Mesendoderm (in vitro differentiated cells): Measurements from ENCODE around the gene CPNE4.

Experiments
- DNase-seq: peaks from one replicate; pipeline ENCODE4 v3.0.0; 2013
- H2AK5ac ChIP-seq: 2 replicates; pipeline ENCODE4 v1.6.1; 2013; ENCODE audit warnings: low read length, inconsistent platforms
- H2BK120ac ChIP-seq: 2 replicates; pipeline ENCODE4 v1.6.1; 2013; ENCODE audit warnings: low read depth, mild to moderate bottlenecking, low read length, moderate library complexity, mixed read lengths
- H2BK15ac ChIP-seq: replicated peaks from 2 replicates; pipeline ENCODE4 v1.6.1; 2013; ENCODE audit warnings: low read depth, mild to moderate bottlenecking, moderate library complexity
- H2BK5ac ChIP-seq: 2 replicates; pipeline ENCODE4 v1.6.1; 2013; ENCODE audit warnings: low read length, inconsistent platforms
- H3K18ac ChIP-seq: 2 replicates; pipeline ENCODE4 v1.6.1; 2013; ENCODE audit warnings: mild to moderate bottlenecking, low read length, mixed read lengths
- H3K23ac ChIP-seq: one replicate; pipeline ENCODE4 v1.6.1; 2013; ENCODE audit warnings: low read length
- H3K27ac ChIP-seq: 2 replicates; pipeline ENCODE4 v1.5.1; 2013; ENCODE audit warnings: low read depth, mild to moderate bottlenecking, inconsistent platforms, low read length, moderate library complexity
- H3K27me3 ChIP-seq: 2 replicates; pipeline ENCODE4 v1.6.1; 2013; ENCODE audit warnings: low read length, control low read depth, mild to moderate bottlenecking, inconsistent platforms; ENCODE audit not compliant: insufficient read depth, poor library complexity
- H3K36me3 ChIP-seq: 2 replicates; pipeline ENCODE4 v1.6.1; 2013; ENCODE audit warnings: low read length, inconsistent platforms; ENCODE audit not compliant: control insufficient read depth, insufficient read depth
- H3K4ac ChIP-seq: one replicate; pipeline ENCODE4 v1.6.1; 2013; ENCODE audit warnings: low read depth, mild to moderate bottlenecking, low read length, moderate library complexity
- H3K4me1 ChIP-seq: 2 replicates; pipeline ENCODE4 v1.6.1; 2013; ENCODE audit warnings: low read depth, low read length, inconsistent platforms; ENCODE audit not compliant: control insufficient read depth
- H3K4me2 ChIP-seq: 2 replicates; pipeline ENCODE4 v1.6.1; 2013; ENCODE audit warnings: low read length
- H3K4me3 ChIP-seq: 2 replicates; pipeline ENCODE4 v1.5.1; 2013; ENCODE audit warnings: mild to moderate bottlenecking, low read length
- H3K56ac ChIP-seq: one replicate; pipeline ENCODE4 v1.6.1; 2013; ENCODE audit warnings: low read length
- H3K79me1 ChIP-seq: 2 replicates; pipeline ENCODE4 v1.6.1; 2013; ENCODE audit warnings: low read length, inconsistent platforms
- H3K79me2 ChIP-seq: 2 replicates; pipeline ENCODE4 v1.6.1; 2013; ENCODE audit warnings: mild to moderate bottlenecking, low read length; ENCODE audit not compliant: control insufficient read depth, insufficient read depth
- H3K9ac ChIP-seq: 2 replicates; pipeline ENCODE4 v1.6.1; 2013; ENCODE audit warnings: low read length, inconsistent platforms
- H4K5ac ChIP-seq: one replicate; pipeline ENCODE4 v1.6.1; 2013; ENCODE audit warnings: low read length
- H4K8ac ChIP-seq: one replicate; pipeline ENCODE4 v1.6.1; 2013; ENCODE audit warnings: low read depth, mild to moderate bottlenecking, control low read depth, low read length, moderate library complexity
- WGBS: extraction: QIAGEN DNeasy Blood & Tissue Kit; methylation state at CpG from one replicate; pipeline ENCODE4 v1.1.7; 2013; ENCODE audit warnings: low lambda C conversion rate, missing lambda C conversion rate; ENCODE audit not compliant: insufficient coverage; ENCODE audit errors: extremely low coverage; 5-methylcytosine and 5-hydroxymethylcytosine counted together

Gene CPNE4

DNA sequence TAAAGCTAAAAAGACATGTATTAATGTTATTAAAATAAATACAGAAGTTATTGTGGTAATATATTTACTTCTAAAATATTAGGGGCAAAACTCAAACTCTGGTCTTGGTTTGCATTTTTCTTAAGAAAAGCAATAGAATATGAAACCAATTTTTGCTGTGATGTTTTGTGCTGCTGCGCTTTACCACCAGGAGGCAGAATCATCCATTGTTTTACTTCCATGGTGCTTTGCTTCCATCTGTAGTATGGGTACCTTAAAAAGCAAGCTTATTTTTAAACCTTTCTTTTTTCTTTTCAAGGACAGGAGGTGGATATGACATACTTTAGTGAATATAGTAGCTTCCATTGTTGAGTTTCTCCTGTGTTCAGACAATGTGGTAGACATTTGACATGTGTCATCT is 485.5 kb downstream of the CPNE4 start:
- DNase-seq = peak; percentile 16
- Histone ChIP-seq H2AK5ac (no peak overlapping the region), H3K18ac (no peak overlapping the region), H3K23ac (no peak overlapping the region), H3K79me2 (no peaks in the 10 kb centered on the region), H2BK120ac (no peak overlapping the region), H3K56ac (no peak overlapping the region), H2BK15ac (no peak overlapping the region), H4K5ac (no peak overlapping the region), H3K79me1 (no peaks in the 10 kb centered on the region), H3K9ac (no peak overlapping the region), H3K4ac (no peak overlapping the region), H3K27me3 (no peaks in the 10 kb centered on the region), H3K4me3 (no peak overlapping the region), H3K27ac (no peak overlapping the region), H2BK5ac (no peak overlapping the region), H4K8ac (no peak overlapping the region), H3K4me1 (peaks cover 2% of the 10 kb centered on the region), H3K4me2 (no peak overlapping the region), H3K36me3 (no peaks in the 10 kb centered on the region)
- no CpG with 5 or more reads among the region's 1 CpG for WGBS

DNA sequence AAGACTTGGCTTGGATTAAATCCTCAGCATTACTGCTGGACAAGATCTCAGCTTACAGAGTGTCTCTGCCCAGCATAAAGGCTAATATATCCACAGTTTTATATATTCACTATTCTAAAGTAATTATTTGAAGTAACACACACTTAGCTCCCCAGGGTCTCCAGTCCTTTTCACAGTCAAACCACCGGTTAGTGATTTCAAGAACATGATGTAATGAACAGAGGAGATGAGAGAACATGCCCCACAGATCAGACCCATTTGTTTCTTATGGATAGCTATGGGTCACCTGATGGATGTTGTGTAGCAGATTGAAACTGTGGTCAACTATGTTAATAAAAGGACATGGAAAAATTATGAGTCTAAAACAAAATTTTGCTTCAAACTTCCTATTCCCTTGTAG is 487.2 kb downstream of the CPNE4 start:
- H3K56ac ChIP-seq = no peak overlapping the region
- DNase-seq = no peak
- H2AK5ac ChIP-seq = no peak overlapping the region
- no peaks in the 10 kb centered on the region for H3K27me3 ChIP-seq
- H3K9ac ChIP-seq = no peak overlapping the region
- no CpG with 5 or more reads among the region's 1 CpG for WGBS
- no peak overlapping the region for H4K5ac ChIP-seq
- H3K18ac ChIP-seq = no peak overlapping the region
- no peaks in the 10 kb centered on the region for H3K79me2 ChIP-seq
- H3K4me2 ChIP-seq = no peak overlapping the region
- H4K8ac ChIP-seq = no peak overlapping the region
- no peaks in the 10 kb centered on the region for H3K79me1 ChIP-seq
- H3K23ac ChIP-seq = no peak overlapping the region
- H2BK120ac ChIP-seq = no peak overlapping the region
- H3K4me1 ChIP-seq = peaks cover 2% of the 10 kb centered on the region
- no peak overlapping the region for H3K4ac ChIP-seq
- H2BK15ac ChIP-seq = peak overlapping the region; percentile 36
- no peak overlapping the region for H3K4me3 ChIP-seq
- H3K36me3 ChIP-seq = no peaks in the 10 kb centered on the region
- H2BK5ac ChIP-seq = no peak overlapping the region
- H3K27ac ChIP-seq = no peak overlapping the region

DNA sequence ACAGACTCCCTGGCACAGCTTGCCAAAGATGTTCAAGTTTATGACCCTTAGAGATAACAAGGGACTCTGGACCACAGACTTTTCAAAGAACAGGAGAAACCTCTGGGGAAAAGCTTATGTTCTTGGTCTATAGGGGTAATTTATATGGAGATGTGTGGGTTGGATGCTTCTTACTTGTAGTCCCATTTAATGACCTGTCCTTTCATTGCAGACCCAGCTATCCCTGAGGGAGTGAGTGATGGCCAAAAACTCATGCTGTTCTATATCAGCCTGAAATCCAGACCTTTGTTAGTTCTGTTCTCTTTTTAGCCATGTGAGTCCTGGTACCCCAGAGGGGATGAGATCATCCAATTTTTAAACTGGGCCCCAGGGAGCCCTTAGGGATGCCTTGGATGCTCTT is 488.4 kb downstream of the CPNE4 start:
- no peak overlapping the region for H2BK5ac ChIP-seq
- no peak overlapping the region for H3K4me3 ChIP-seq
- DNase-seq = no peak
- no peaks in the 10 kb centered on the region for H3K79me1 ChIP-seq
- H3K79me2 ChIP-seq = no peaks in the 10 kb centered on the region
- no peaks in the 10 kb centered on the region for H3K27me3 ChIP-seq
- H3K4me2 ChIP-seq = no peak overlapping the region
- H4K8ac ChIP-seq = no peak overlapping the region
- no peak overlapping the region for H3K9ac ChIP-seq
- H2BK120ac ChIP-seq = no peak overlapping the region
- no peak overlapping the region for H3K4ac ChIP-seq
- H3K27ac ChIP-seq = no peak overlapping the region
- H3K36me3 ChIP-seq = no peaks in the 10 kb centered on the region
- no peak overlapping the region for H3K23ac ChIP-seq
- no peak overlapping the region for H2BK15ac ChIP-seq
- H3K56ac ChIP-seq = no peak overlapping the region
- no peaks in the 10 kb centered on the region for H3K4me1 ChIP-seq
- no peak overlapping the region for H4K5ac ChIP-seq
- no peak overlapping the region for H2AK5ac ChIP-seq
- H3K18ac ChIP-seq = no peak overlapping the region

DNA sequence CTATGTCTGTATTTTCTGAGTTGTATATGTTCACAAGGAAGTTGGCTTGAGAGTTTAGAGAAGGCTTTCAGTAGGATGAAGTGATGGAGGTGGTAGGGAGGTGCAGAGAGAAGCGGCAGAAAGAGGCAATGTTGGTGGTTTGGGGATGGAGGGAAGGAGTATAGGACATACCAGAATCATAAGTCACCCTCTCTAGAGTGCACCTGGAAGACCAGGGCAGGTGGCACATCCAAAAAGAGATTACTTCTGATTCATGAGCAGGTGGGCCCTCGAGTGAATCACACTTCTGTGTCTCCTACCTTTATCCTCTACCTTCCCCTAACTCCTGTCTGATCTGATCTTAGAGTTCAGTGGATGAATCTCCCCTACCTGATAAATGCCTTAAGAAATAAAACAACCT is 490.3 kb downstream of the CPNE4 start:
- Histone ChIP-seq H3K9ac (no peak overlapping the region), H2BK120ac (no peak overlapping the region), H3K4me2 (no peak overlapping the region), H3K56ac (no peak overlapping the region), H4K8ac (no peak overlapping the region), H2BK15ac (no peak overlapping the region), H2AK5ac (no peak overlapping the region), H4K5ac (no peak overlapping the region), H2BK5ac (no peak overlapping the region), H3K4me3 (no peak overlapping the region), H3K36me3 (no peaks in the 10 kb centered on the region), H3K4me1 (no peaks in the 10 kb centered on the region), H3K4ac (no peak overlapping the region), H3K18ac (no peak overlapping the region), H3K79me1 (no peaks in the 10 kb centered on the region), H3K27ac (no peak overlapping the region), H3K23ac (no peak overlapping the region), H3K79me2 (no peaks in the 10 kb centered on the region), H3K27me3 (no peaks in the 10 kb centered on the region)
- no CpG with 5 or more reads among the region's 2 CpGs for WGBS
- no peak for DNase-seq

DNA sequence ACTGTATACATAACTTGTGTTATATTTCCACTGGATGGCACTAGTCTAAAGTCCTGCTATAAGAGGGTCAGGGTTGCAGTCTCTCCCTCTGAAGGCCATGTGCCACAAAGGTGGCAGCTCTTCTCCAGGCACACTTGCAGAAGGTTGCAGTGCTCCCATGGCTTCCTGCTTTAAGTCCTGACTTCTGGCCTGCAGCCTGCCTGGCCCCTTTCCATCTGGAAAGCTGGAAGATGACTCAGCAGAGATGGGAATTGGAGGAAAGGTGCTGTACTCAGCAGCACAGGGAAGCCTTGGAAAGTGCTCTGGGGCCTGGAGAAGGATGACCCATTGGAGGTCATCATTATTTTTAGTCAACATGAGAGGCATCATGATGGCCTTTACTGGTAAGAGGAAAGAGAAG is 491.1 kb downstream of the CPNE4 start:
- Histone ChIP-seq H3K36me3 (no peaks in the 10 kb centered on the region), H3K79me1 (no peaks in the 10 kb centered on the region), H3K27ac (no peak overlapping the region), H3K27me3 (no peaks in the 10 kb centered on the region), H3K4me2 (no peak overlapping the region), H3K9ac (no peak overlapping the region), H3K56ac (no peak overlapping the region), H3K4me3 (no peak overlapping the region), H2BK15ac (no peak overlapping the region), H4K5ac (no peak overlapping the region), H3K18ac (no peak overlapping the region), H3K23ac (no peak overlapping the region), H3K4me1 (no peaks in the 10 kb centered on the region), H3K79me2 (no peaks in the 10 kb centered on the region), H2BK120ac (no peak overlapping the region), H4K8ac (no peak overlapping the region), H2BK5ac (no peak overlapping the region), H3K4ac (no peak overlapping the region), H2AK5ac (no peak overlapping the region)
- DNase-seq = peak; percentile 55

DNA sequence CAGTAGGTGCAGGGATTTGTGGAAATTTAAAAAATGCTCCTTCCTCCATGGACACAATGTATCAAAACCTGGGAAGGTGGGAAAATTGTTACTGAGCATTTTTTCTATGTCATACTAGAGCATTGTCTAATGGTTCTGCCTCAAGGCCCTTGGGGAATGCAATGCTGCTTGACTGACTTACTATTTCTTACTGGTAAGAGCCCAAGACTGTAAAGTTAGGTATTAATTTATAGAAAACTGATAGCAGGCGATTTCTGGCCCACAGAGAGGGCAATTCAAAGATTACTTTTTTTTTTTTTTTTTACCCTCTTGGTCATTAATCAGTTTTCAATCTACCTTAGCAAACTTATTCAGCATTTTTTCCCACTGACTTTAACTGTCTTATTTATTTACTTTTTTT is 493.5 kb downstream of the CPNE4 start:
- Histone ChIP-seq H2AK5ac (no peak overlapping the region), H2BK120ac (no peak overlapping the region), H2BK15ac (no peak overlapping the region), H3K79me2 (no peaks in the 10 kb centered on the region), H3K79me1 (no peaks in the 10 kb centered on the region), H3K4me1 (no peaks in the 10 kb centered on the region), H3K9ac (no peak overlapping the region), H4K8ac (no peak overlapping the region), H3K36me3 (no peaks in the 10 kb centered on the region), H3K56ac (no peak overlapping the region), H3K27me3 (no peaks in the 10 kb centered on the region), H3K23ac (no peak overlapping the region), H3K18ac (no peak overlapping the region), H3K4ac (no peak overlapping the region), H3K27ac (no peak overlapping the region), H4K5ac (no peak overlapping the region), H2BK5ac (no peak overlapping the region), H3K4me2 (no peak overlapping the region), H3K4me3 (no peak overlapping the region)
- DNase-seq = no peak
- WGBS = no CpG with 5 or more reads among the region's 1 CpG
